Measurements from ENCODE around the gene MUC5B.
"Not testable (repeated sequence)": the region's sequence is repeated elsewhere in the genome, so short reads cannot be mapped to it uniquely, and the experiment has no call there.

The MUC5B gene

GRCh38 chr11:1240771-1241170 lies 17.9 kb downstream of the MUC5B start:
- H3K4me1 ChIP-seq (ENCODE audit: insufficient read depth, low read length, severe bottlenecking): no peaks in the 10 kb centered on the region
- TF ChIP-seq CTCF (IDR thresholded peaks at IDR 0.05; ENCODE audit: low read length): no peak
- no peak for TF ChIP-seq EZH2 (IDR thresholded peaks at IDR 0.05; ENCODE audit: borderline replicate concordance, low read length)

GRCh38 chr11:1241706-1242105 lies 18.8 kb downstream of the MUC5B start:
- Histone ChIP-seq H3K36me3 (ENCODE audit: insufficient read depth, low read length) (no peaks in the 10 kb centered on the region), H3F3A (ENCODE audit: insufficient read depth, low read length) (no peaks in the 10 kb centered on the region), H3K9me3 (ENCODE audit: low read length) (no peaks in the 10 kb centered on the region), H3K79me2 (ENCODE audit: insufficient read depth, low read length) (no peaks in the 10 kb centered on the region), H3K4me1 (ENCODE audit: insufficient read depth, low read length, severe bottlenecking) (no peaks in the 10 kb centered on the region), H3K9ac (ENCODE audit: low read length) (no peak overlapping the region), H3K9me2 (ENCODE audit: low read depth, low read length) (no peaks in the 10 kb centered on the region), H3K27ac (ENCODE audit: low read depth, low read length, poor library complexity, severe bottlenecking) (no peak overlapping the region), H3K27me3 (ENCODE audit: insufficient read depth, low read length) (no peaks in the 10 kb centered on the region), H3K4me3 (ENCODE audit: low read depth, low read length, poor library complexity, severe bottlenecking) (no peak overlapping the region), H2AFZ (ENCODE audit: low read length) (no peak overlapping the region), H4K20me1 (ENCODE audit: insufficient read depth, low read length) (no peaks in the 10 kb centered on the region), H3K4me2 (ENCODE audit: low read length) (no peak overlapping the region)
- TF ChIP-seq CTCF (IDR thresholded peaks at IDR 0.05; ENCODE audit: low read length): no peak
- TF ChIP-seq EZH2 (IDR thresholded peaks at IDR 0.05; ENCODE audit: borderline replicate concordance, low read length): no peak

More at GRCh38 chr11:1240771-1241170, 17.9 kb downstream of the MUC5B start:
- no peak overlapping the region for H3K4me3 ChIP-seq (ENCODE audit: low read depth, low read length, poor library complexity, severe bottlenecking)
- no peak overlapping the region for H3K27ac ChIP-seq (ENCODE audit: low read depth, low read length, poor library complexity, severe bottlenecking)
- H4K20me1 ChIP-seq (ENCODE audit: insufficient read depth, low read length): no peaks in the 10 kb centered on the region
- no peaks in the 10 kb centered on the region for H3F3A ChIP-seq (ENCODE audit: insufficient read depth, low read length)
- no peaks in the 10 kb centered on the region for H3K9me3 ChIP-seq (ENCODE audit: low read length)
- H2AFZ ChIP-seq (ENCODE audit: low read length): no peak overlapping the region
- no peaks in the 10 kb centered on the region for H3K9me2 ChIP-seq (ENCODE audit: low read depth, low read length)
- no peaks in the 10 kb centered on the region for H3K27me3 ChIP-seq (ENCODE audit: insufficient read depth, low read length)
- no peaks in the 10 kb centered on the region for H3K36me3 ChIP-seq (ENCODE audit: insufficient read depth, low read length)
- no peak overlapping the region for H3K9ac ChIP-seq (ENCODE audit: low read length)
- H3K4me2 ChIP-seq (ENCODE audit: low read length): no peak overlapping the region
- no peaks in the 10 kb centered on the region for H3K79me2 ChIP-seq (ENCODE audit: insufficient read depth, low read length)

GRCh38 chr11:1242289-1242688 lies 19.4 kb downstream of the MUC5B start:
- Histone ChIP-seq H3K4me3 (ENCODE audit: low read depth, low read length, poor library complexity, severe bottlenecking) (no peak overlapping the region), H3K9me2 (ENCODE audit: low read depth, low read length) (no peaks in the 10 kb centered on the region), H3K27me3 (ENCODE audit: insufficient read depth, low read length) (no peaks in the 10 kb centered on the region), H3K36me3 (ENCODE audit: insufficient read depth, low read length) (no peaks in the 10 kb centered on the region), H2AFZ (ENCODE audit: low read length) (no peak overlapping the region), H3K4me1 (ENCODE audit: insufficient read depth, low read length, severe bottlenecking) (no peaks in the 10 kb centered on the region), H3K27ac (ENCODE audit: low read depth, low read length, poor library complexity, severe bottlenecking) (no peak overlapping the region), H3F3A (ENCODE audit: insufficient read depth, low read length) (no peaks in the 10 kb centered on the region), H4K20me1 (ENCODE audit: insufficient read depth, low read length) (no peaks in the 10 kb centered on the region), H3K4me2 (ENCODE audit: low read length) (no peak overlapping the region), H3K79me2 (ENCODE audit: insufficient read depth, low read length) (no peaks in the 10 kb centered on the region), H3K9ac (ENCODE audit: low read length) (no peak overlapping the region), H3K9me3 (ENCODE audit: low read length) (no peaks in the 10 kb centered on the region)
- no peak for TF ChIP-seq CTCF (IDR thresholded peaks at IDR 0.05; ENCODE audit: low read length)
- no peak for TF ChIP-seq EZH2 (IDR thresholded peaks at IDR 0.05; ENCODE audit: borderline replicate concordance, low read length)

GRCh38 chr11:1242751-1243150 lies 19.9 kb downstream of the MUC5B start:
- H3K36me3 ChIP-seq (ENCODE audit: insufficient read depth, low read length); H4K20me1 ChIP-seq (ENCODE audit: insufficient read depth, low read length); H3K9me3 ChIP-seq (ENCODE audit: low read length); H3K27ac ChIP-seq (ENCODE audit: low read depth, low read length, poor library complexity, severe bottlenecking); H3K79me2 ChIP-seq (ENCODE audit: insufficient read depth, low read length); H3K27me3 ChIP-seq (ENCODE audit: insufficient read depth, low read length); H3F3A ChIP-seq (ENCODE audit: insufficient read depth, low read length); H3K4me3 ChIP-seq (ENCODE audit: low read depth, low read length, poor library complexity, severe bottlenecking); H3K4me2 ChIP-seq (ENCODE audit: low read length); H3K9ac ChIP-seq (ENCODE audit: low read length); H2AFZ ChIP-seq (ENCODE audit: low read length); H3K4me1 ChIP-seq (ENCODE audit: insufficient read depth, low read length, severe bottlenecking); H3K9me2 ChIP-seq (ENCODE audit: low read depth, low read length): not testable (repeated sequence)

- not testable (repeated sequence) for H3K27me3 ChIP-seq (ENCODE audit: insufficient read depth, low read length); H3K9me2 ChIP-seq (ENCODE audit: low read depth, low read length); H4K20me1 ChIP-seq (ENCODE audit: insufficient read depth, low read length); H3F3A ChIP-seq (ENCODE audit: insufficient read depth, low read length); H3K36me3 ChIP-seq (ENCODE audit: insufficient read depth, low read length); H3K4me3 ChIP-seq (ENCODE audit: low read depth, low read length, poor library complexity, severe bottlenecking); H3K79me2 ChIP-seq (ENCODE audit: insufficient read depth, low read length); H3K4me1 ChIP-seq (ENCODE audit: insufficient read depth, low read length, severe bottlenecking); H3K9ac ChIP-seq (ENCODE audit: low read length); H3K9me3 ChIP-seq (ENCODE audit: low read length); H3K4me2 ChIP-seq (ENCODE audit: low read length); H3K27ac ChIP-seq (ENCODE audit: low read depth, low read length, poor library complexity, severe bottlenecking); H2AFZ ChIP-seq (ENCODE audit: low read length)
Observed at GRCh38 chr11:1243521-1243920, 20.7 kb downstream of the MUC5B start.

GRCh38 chr11:1244557-1244956 lies 21.7 kb downstream of the MUC5B start:
- H3K9ac ChIP-seq (ENCODE audit: low read length); H3K4me1 ChIP-seq (ENCODE audit: insufficient read depth, low read length, severe bottlenecking); H3K9me2 ChIP-seq (ENCODE audit: low read depth, low read length); H3K9me3 ChIP-seq (ENCODE audit: low read length); H3K79me2 ChIP-seq (ENCODE audit: insufficient read depth, low read length); H3K4me3 ChIP-seq (ENCODE audit: low read depth, low read length, poor library complexity, severe bottlenecking); H3K4me2 ChIP-seq (ENCODE audit: low read length); H4K20me1 ChIP-seq (ENCODE audit: insufficient read depth, low read length); H3K36me3 ChIP-seq (ENCODE audit: insufficient read depth, low read length); H3K27ac ChIP-seq (ENCODE audit: low read depth, low read length, poor library complexity, severe bottlenecking); H3K27me3 ChIP-seq (ENCODE audit: insufficient read depth, low read length); H3F3A ChIP-seq (ENCODE audit: insufficient read depth, low read length); H2AFZ ChIP-seq (ENCODE audit: low read length): not testable (repeated sequence)

All from OCI-LY1 (cell line).